Measurements from ENCODE around the gene ALDH6A1.

The ALDH6A1 gene

DNA sequence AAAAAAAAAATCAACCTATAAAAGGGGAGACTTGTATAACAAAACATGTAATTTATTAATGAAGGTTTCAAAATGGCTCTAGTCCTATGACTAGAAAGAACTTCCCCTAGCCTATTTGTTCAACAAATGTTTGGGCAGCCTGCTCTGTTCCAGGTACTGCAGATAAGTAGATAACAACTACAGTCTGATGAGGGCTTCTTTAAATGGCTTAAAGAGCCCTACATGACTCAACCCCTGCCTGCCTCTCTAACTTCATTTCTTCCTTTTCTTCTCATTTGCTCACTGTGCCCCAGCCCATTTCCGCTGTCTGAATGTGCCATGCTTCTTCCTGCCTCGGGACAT is 21.5 kb downstream of the ALDH6A1 start:
- in situ Hi-C loops (cut with MboI; ENCODE audit: low sequenced_read_pairs, unreplicated experiment) = no loop called here
- DNase-seq (ENCODE audit: low spot score) = no peak
- TF ChIP-seq, protein P1, sequence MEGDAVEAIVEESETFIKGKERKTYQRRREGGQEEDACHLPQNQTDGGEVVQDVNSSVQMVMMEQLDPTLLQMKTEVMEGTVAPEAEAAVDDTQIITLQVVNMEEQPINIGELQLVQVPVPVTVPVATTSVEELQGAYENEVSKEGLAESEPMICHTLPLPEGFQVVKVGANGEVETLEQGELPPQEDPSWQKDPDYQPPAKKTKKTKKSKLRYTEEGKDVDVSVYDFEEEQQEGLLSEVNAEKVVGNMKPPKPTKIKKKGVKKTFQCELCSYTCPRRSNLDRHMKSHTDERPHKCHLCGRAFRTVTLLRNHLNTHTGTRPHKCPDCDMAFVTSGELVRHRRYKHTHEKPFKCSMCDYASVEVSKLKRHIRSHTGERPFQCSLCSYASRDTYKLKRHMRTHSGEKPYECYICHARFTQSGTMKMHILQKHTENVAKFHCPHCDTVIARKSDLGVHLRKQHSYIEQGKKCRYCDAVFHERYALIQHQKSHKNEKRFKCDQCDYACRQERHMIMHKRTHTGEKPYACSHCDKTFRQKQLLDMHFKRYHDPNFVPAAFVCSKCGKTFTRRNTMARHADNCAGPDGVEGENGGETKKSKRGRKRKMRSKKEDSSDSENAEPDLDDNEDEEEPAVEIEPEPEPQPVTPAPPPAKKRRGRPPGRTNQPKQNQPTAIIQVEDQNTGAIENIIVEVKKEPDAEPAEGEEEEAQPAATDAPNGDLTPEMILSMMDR (IDR thresholded peaks at IDR 0.05; ENCODE audit: borderline replicate concordance, control extremely low read depth, extremely low read depth, insufficient read depth, missing control alignments) = no peak

DNA sequence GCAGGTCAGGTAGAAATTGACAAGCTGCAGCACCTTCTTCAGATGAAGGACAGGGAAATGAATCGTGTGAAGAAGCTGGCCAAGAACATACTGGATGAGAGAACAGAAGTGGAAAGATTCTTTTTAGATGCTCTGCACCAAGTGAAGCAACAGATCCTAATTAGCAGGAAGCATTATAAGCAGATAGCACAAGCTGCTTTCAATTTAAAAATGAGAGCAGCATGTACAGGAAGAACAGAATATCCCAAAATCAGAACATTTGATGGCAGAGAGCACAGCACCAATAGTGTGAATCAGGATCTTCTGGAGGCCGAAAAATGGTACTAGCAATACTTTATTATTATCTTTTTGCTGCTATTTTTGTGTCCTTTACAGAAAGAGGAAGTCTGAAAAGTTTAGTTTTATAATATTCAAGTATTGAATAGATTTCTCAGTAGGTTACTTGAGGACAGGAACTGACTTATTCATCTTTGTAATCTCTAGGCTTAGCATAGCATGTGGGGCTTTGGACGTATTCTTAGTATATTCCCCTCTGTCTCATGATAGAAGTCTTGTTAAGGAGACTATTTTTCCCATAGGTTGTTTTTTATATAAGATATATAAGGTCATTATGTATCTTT is 34.3 kb downstream of the ALDH6A1 start:
- in situ Hi-C loops (cut with MboI; ENCODE audit: low sequenced_read_pairs, unreplicated experiment) = loop anchor here (25.0 kb wide), 1 partner anchor 313 kb away; no protein-coding TSS in a partner anchor
- DNase-seq (ENCODE audit: low spot score) = peak; percentile 38
- TF ChIP-seq, protein P1 (IDR thresholded peaks at IDR 0.05; ENCODE audit: borderline replicate concordance, control extremely low read depth, extremely low read depth, insufficient read depth, missing control alignments) = no peak

DNA sequence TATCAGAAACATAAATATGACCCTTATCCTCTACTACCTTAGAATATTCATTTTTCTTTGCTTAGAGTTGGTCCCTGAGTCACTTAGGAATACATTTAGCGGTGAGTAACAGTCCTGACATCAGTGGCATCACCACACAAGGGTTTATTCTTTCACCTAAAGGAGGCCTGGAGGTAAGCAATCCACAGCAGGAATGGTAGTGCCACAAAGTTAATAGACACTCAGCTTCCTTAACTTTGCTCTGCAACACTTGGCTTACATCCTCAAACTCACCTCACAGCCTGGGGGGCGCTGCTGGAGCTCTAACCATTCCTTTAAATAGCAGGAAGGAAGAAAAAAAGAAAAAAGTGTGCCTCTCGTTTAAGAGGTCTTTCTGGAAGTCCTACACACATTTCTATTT is 36.0 kb downstream of the ALDH6A1 start:
- in situ Hi-C loops (cut with MboI; ENCODE audit: low sequenced_read_pairs, unreplicated experiment) = loop anchor here (25.0 kb wide), 1 partner anchor 311 kb away; no protein-coding TSS in a partner anchor
- TF ChIP-seq, protein P1 (IDR thresholded peaks at IDR 0.05; ENCODE audit: borderline replicate concordance, control extremely low read depth, extremely low read depth, insufficient read depth, missing control alignments) = no peak
- DNase-seq (ENCODE audit: low spot score) = no peak

DNA sequence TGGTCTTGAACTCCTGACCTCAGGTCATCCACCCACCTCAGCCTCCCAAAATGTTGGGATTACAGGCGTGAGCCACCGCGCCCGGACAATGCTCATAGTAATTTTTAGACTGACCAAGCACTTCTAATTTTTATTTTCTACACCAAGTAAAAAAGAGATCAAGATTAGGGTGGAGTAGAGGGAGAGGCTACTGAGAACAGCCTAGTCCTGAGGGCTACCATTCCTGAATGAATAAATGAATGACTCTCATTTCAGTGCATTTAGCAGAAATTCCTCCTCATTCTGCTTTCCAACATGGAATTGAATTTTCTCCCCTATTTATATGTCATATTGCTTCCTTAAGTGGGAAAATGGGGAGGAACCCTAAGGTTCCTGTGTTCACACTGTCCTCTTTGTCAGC is 38.7 kb downstream of the ALDH6A1 start:
- DNase-seq (ENCODE audit: low spot score) = no peak
- TF ChIP-seq, protein P1 (IDR thresholded peaks at IDR 0.05; ENCODE audit: borderline replicate concordance, control extremely low read depth, extremely low read depth, insufficient read depth, missing control alignments) = no peak
- in situ Hi-C loops (cut with MboI; ENCODE audit: low sequenced_read_pairs, unreplicated experiment) = loop anchor here (25.0 kb wide), 1 partner anchor 308 kb away; no protein-coding TSS in a partner anchor

DNA sequence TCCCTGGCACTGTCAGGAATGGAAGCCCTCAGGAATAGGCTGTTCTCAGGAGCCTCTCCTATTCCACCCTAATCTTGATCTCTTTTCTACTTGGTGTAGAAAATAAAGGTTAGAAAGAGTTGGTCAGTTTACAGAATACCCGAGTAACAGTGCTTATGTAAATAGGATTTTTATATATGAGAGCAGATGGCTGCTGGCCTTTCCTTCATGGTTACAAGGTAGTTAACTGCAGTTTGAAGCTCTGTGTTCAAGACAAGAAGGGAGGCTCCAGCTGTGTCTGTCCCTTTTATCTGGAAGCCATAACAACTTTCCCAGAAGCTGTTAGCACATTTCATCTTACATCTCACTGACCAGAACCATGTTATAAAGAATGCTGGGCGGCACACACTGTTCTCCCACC is 42.0 kb downstream of the ALDH6A1 start:
- in situ Hi-C loops (cut with MboI; ENCODE audit: low sequenced_read_pairs, unreplicated experiment) = loop anchor here (25.0 kb wide), 1 partner anchor 305 kb away; no protein-coding TSS in a partner anchor
- TF ChIP-seq, protein P1 (IDR thresholded peaks at IDR 0.05; ENCODE audit: borderline replicate concordance, control extremely low read depth, extremely low read depth, insufficient read depth, missing control alignments) = no peak
- no peak for DNase-seq (ENCODE audit: low spot score)

DNA sequence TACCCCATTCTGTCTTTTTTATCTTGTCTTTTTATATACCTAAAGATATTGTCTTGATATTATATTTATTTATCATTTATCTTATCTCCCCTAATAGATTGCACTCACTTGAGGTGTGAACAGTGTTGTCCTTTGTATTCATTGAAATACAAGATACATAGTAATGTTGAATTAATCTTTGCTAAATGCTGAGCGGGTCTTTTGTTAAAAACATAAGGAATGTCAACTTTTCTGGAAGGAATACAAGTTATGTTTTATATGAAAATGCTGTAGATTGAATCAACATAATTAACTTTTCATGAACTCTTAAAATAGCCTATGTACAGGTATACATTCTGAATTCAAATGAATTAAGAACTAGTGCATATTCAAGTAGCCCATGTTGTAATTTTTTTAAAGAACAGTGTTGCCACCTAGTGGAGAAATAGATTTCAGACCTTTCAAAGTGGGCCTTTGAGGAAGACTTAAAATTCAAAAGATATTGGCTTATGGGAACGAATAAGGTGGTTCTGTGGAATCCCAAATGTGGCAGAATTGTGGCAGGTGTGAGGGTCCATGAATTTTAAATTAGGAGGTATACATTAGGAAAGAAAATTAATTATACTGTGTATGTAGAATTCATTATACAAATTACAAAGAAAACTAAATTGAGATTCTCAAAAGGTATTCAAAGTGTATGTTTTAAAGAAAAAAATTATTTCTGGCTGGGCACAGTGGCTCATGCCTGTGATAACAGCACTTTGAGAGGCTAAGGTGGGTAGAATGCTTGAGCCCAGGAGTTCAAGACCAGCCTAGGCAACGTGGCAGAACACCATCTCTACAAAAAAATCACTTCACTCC is 46.0 kb downstream of the ALDH6A1 start:
- DNase-seq (ENCODE audit: low spot score) = peak; percentile 59
- TF ChIP-seq, protein P1 (IDR thresholded peaks at IDR 0.05; ENCODE audit: borderline replicate concordance, control extremely low read depth, extremely low read depth, insufficient read depth, missing control alignments) = peak; percentile 40
- in situ Hi-C loops (cut with MboI; ENCODE audit: low sequenced_read_pairs, unreplicated experiment) = loop anchor here (25.0 kb wide), 1 partner anchor 301 kb away; no protein-coding TSS in a partner anchor

Measured in GM13976 (cell line).